NAMALWA (cell line): ENCODE results near the gene BOC.

Experiments used
- DNase-seq: peaks from one replicate; pipeline ENCODE4 v3.0.0-alpha.2; 2015; ENCODE audit warnings: low spot score

Gene BOC

DNA sequence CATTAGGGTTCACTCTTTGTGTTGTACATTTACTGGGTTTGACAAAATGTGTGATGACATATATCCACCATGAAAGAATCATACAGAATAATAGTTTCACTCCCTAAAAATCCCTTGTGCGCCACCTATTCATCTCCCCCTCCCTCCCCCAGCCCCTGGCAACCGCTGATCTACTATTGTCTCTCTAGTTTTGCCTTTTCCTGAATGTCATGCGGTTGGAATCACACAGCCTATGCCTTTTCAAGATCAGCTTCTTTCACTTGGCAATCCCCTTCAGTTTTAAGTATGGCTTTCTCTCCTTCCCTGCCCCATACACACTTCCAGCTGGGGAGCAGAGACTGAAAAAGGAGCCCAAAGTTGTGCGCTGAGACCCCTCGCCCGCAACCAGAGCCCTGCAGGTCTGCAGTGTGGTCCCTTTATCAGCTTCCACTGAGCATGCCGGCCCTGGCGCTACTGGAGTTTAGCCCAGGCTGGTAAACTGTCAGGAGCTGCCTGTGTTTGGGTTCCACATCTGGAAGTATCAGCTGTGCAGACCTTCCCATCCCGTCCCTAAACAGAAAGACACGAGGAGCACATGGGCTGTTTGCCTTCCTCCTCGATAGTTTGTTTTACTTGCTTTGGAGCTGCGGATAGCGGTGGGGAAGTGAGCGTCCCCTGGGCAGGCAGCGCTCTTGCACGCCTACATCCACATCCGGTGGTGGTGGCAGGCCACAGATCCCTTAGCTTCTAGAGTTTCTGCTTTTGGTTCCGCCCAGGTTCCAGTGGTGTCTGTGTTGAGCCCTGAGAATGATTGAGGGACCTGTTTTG, 12.3 kb downstream of the BOC start:
- DNase-seq: no peak

DNA sequence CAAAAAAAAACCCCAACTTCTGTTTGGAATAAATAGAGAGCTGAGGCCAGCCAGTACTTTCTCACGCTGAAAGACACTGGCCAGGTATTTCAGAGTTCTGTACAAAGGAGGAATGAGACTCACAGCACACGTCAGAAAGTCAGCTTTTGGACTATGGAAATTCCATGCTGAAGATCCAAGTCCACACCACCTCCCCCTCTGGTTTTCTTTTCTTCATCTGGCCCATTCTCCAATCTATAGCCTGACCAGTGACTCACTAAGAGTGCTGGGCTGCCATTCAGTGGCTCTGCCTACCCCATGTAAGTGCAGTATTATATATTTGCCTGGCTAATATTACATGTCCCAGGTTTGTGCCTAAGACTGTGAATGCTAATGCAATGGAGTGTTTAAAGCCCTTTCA, 13.9 kb downstream of the BOC start:
- DNase-seq: no peak

DNA sequence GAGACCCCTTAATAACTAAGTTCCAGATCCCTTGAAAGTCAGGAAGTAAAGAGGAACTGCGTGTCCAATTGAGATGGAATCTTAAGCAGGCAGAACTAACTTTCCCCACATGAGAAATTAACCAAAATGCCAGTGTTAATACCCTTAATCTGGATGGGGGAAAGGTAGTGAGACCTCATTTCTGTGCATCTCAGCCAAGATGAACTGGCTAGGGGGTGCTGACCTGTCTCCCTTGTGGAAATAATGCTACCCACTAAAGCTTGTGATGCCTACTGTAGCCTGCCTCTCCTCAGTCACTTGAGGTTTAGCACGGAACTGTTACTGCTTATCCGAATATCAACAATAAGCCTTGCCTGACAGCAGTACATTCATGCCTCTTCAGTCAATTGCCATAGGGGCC, 15.1 kb downstream of the BOC start:
- DNase-seq: no peak

DNA sequence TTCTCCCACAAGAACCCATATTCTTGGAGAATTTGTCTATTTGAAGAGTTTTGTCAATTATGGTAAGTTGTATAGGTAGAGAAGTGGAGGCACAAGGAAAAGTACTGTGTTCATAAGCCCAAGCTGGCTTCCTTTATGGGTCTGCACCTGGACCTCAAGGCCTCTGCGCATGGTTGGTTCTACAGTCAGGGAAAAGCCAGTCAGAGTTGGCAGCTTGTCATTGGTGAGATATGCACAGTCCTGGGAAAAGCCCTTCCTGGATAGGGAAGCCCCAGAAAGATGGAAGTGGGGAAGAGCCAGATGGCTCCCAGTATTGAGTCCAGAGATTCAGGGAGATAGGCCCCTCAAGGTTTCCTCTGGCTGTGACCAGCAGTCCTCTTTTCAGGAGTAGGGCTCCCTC, 15.8 kb downstream of the BOC start:
- DNase-seq: no peak

DNA sequence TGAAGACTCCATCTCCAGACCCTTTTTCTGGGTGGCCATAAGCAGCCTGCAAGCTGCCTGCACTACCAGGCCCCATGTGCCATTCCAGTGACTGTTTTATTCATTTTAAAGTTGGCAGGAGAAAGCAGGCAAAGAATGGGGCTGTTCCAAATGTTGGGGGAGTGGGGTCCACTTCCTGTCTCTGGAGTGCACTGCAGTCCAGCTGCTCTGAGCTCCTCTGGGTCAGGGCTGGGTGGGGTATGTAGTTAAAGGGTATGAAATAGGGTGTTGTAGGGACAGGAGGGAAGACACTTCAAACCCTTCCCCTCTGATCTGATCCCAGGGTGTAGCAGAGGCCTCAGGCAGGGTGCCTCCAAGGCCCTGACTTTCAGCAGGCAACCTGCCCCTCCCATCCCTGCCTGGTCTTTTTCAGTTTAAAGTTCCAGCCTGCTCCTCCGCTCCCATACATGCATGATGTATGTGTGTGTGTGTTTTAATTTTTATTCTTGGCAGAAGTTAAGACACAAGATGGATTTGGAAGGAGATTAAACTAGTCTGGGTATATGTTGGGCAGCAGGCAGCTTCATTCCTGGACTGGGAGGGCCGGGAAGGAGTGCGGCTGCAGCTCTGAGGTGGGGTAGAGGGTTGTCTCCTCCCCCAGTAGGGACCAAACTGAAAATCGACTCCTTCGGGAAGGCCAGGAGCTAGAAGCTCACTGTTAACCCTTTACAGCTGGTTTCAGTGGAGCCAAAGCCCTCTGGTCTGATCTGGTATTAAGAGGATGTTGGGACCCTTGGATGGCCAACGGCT, 17.3 kb downstream of the BOC start:
- DNase-seq: no peak

DNA sequence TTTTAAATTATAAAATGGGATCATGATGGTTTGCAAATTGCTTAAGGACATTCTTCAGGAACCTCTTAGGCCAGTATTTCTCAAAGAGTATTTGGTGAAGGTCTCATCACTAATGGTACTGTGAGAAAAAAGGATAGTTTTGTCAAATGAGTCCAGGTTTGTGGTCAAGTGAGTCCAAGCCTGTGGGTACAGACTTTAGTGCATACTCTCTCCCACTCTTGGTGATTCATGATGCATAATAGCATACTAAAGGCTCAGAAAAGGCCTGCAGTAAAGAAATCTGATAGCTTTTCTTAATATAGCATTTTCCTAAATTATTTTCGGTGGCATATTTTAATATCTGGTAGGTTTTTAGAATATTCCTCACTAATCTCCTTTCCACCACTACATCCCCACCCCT, 20.0 kb downstream of the BOC start:
- DNase-seq: no peak

DNA sequence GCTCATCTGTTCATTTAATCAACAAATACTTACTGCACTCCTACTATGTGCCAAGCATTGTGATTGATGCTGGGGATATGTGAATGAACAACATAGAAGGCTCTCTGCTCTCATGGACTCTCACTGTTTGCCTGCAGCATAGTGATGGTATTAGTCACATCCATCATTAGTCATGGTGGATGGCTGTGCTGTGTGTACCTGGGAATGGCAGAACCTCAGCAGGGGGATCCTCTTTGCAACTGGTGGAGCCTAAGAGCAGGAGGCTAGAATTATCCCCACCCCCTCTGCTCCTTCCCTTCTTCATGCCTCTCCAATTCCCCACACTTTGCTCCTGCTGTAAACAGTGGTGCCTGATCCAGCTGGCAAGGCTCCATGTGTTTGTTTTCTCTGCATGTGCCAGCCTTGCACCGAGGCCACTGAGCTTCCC, 20.5 kb downstream of the BOC start:
- DNase-seq: no peak

DNA sequence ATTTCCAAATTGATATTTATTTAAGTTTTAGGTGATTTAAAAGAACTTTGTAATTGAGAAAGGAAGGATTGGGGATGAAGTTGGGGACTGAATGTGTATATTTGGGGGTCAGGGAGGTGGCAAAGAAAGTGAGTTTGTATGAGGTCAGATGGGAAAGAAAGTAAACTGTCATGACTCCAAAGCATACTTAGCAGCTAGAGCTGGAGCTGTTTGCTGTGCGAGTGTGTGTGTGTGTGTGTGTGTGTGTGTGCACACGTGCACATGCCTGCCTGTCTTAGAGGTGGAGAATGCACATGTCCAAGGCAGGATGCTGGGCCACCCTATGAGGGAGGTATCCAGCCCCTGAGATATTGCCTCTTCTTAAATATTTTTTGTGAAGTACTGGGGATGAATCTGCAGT, 21.0 kb downstream of the BOC start:
- no peak for DNase-seq

DNA sequence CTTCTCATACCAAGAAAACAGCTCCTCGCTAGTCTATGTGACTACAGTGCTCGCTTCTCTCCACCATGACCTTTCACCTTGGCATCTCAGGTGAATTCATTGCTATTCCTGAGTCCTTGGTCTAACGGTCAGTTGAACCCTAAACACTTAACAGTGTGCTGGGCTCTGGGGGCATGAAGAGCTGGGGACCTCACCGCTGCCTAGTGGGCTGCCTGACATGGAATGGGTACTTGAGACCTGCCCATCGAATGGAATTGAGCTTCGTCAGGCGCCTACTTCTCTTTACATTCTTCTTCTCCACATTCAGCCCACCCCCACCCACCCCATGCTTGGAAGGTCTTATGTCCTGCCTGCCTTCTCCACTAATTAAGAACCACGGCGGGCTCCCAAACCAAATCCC, 22.1 kb downstream of the BOC start:
- DNase-seq: no peak

DNA sequence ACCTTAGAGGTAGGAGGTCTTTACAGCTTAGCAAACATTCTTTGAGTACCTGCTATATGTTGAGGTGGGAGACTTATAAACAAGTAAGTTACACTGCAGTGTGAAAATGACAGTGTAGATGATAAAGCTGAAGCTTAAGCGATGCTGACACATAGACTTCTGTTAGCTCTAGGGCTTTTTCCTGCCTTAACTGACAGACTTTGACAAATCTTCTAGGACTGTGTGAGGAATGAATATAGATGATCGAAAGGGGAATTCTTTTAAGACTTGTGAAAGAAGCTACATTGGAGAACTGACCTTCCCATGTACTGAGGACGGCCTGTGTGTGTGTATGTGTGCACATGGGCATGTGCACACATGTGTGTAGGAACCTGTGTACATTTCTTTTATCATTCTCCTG, 22.7 kb downstream of the BOC start:
- no peak for DNase-seq

DNA sequence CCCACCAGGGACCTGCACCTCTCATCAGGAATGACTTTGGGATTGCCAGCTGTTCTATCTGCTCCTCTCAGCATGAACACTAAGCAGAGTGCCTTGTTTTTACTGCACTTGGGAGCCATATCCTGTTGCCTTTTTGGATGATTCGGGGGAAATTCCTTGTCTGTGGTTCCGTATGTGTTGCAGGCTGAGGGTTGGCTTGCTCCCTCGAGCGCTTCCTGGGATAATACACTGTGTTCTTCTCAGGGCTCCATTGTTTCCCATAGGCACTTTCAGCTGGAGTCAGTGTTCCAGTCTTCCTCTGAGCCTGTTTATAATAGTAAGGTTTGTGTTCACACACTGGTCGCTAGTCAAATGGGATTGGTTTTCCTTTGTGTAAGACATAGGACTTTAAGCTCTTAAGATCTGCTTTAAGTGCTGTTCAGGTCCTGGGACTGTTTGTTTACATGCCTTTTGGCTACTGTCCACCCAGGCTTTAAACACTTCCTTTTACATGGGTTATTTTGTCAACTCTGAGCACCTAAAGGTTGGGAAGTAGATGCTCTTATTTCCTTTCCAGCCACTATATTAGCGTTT, 23.4 kb downstream of the BOC start:
- no peak for DNase-seq

DNA sequence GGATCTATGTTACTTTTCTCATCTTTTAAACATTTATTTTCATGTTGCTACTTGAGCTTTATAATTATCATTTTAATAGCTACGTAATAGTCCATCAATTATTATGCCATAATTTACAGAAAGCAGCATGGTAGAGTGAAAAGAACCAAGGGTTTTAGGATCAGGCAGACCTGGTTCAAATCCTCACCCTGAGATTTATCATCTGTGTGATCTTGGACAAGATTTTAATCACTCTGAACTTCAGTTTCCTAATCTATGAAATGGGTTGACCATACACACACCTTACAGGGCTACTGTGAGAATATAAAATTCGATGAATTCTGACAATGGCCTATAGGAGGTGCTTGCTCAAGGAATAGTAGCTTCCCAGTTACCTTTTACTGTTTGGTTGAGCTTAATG, 27.1 kb downstream of the BOC start:
- DNase-seq: peak; percentile 3

DNA sequence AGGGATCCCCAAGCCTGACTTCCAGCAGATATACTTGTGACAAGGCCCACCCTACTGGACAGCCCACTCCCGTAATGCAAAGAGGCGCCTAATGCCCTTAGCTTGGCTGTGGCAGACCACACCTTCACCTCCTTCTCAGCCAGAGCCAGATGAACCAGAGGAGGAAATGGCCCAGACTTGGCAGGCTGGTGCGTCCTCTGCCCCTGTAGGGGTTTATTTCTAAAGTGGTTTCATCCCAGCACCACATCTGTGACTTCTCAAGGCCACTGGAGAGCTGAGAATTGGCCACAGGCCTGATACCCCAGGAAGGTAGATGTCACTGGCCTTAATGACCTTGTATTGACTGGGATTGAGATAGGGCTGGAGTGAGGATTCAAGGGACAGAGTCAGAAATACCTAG, 29.5 kb downstream of the BOC start:
- no peak for DNase-seq

DNA sequence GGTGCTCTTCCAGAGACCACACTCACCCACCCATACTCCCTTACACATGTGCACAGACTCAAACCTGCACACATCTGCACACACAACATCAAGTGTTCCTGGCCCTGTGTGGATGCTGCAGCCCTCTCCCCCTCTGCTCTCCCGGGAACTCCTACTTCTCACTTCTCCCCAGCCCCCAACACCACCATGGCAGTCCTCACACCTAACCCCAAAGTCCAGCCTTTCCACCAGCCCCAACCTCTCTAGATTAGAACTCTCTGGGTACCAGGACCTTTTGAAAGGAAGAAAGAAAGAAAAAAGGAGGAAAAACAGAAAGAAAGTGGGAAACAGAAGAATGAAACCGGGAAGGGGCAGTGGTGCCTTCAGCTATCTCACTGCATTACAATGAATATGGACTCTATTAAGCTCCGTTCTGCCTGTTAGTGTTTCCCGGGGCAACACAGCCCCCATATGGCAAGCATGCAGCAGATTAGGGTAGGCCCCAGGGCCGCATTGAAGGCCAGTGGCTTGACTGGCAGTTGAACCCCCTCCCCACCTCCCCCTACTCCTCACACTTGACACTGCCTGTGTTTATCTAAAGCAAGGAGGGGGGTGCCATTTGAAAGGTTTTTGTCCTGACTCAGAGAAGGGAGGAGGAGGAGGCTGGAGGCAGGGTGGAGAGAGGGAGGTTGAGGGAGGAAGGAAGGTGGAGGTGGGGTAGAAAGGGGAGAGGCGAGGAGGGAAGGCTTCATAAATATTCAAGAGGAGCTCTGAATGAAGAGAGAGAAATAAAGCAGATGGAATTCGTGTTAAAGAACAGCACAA, 30.1 kb downstream of the BOC start:
- no peak for DNase-seq

DNA sequence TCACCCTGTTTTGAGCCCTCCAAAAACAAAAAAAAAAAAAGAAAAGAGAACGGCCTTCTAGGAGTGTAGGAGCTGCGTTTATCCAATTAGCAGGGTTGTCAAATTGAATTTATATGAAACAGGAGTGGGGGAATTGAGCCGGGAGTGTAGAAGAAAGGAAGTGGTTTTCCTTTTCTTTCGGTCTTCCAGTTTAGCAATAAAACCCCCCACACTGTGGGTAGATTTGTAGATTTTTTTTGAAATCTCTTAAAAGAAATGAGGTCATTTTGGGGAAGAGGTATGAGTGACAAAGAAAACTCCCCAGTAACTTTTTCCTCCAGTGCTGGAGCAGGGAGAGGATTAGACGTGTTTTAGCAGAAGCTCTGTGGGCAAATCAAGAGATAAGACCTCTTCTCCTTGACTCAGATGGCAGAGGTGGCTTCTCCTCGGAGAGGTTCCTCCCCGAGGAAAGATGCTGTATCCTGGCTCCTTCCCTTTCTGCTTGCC, 30.8 kb downstream of the BOC start:
- DNase-seq: no peak

DNA sequence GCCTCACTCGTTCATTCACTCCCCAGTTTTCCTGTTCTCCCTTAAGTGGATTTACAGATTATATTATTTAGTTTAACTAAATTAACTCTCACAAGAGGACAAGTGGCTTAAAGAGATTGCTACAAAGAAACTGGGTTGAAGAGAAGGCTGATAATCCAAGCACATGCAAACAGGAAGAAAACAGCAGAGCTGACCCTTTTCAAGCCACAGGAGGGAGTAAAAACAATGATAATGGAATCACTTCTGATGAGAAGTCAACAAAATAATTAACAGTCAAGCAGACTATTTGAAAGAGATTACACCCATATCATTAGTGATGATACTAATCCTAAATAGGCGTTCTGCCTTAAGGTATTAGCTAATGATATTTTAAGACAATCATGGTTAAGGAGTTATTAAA, 31.7 kb downstream of the BOC start:
- no peak for DNase-seq

DNA sequence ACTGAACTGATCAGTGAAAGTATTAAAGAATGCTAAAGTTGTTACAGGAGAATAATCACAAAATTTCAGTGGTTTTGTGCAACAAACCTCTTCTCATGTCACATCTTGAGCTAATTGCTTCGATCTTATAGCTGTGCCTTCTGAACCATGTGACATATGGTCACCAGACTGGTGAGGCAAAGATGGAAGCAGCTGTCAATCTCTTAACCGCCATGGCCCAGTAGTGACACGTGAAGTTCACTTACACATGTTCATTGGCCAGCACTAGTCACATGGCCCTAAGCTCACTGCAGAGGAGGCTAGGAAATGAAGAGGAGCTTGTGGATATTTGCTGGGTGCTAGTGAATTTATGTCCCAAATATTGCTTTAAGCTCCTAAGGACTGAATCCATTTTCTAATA, 32.5 kb downstream of the BOC start:
- DNase-seq: peak; percentile 2

DNA sequence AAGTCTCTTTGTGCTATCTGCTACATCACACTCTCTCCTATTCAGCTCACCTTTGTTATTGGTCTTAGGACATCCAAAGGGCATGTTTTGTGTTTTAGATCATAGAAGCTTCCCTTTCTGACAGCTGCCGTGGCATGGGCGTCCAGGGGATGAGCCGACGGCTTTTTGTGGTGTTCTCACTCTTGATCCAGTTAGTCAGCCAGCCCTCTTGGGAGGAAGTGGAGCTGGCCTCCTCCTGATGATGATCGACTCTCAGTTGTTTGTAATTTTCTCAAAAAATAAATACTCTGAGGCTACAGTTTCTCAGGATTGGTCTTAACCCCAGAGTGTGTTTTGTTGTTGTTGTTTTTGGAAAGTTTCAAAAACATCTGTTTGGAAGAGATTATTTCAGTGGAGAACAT, 34.4 kb downstream of the BOC start:
- DNase-seq: no peak

DNA sequence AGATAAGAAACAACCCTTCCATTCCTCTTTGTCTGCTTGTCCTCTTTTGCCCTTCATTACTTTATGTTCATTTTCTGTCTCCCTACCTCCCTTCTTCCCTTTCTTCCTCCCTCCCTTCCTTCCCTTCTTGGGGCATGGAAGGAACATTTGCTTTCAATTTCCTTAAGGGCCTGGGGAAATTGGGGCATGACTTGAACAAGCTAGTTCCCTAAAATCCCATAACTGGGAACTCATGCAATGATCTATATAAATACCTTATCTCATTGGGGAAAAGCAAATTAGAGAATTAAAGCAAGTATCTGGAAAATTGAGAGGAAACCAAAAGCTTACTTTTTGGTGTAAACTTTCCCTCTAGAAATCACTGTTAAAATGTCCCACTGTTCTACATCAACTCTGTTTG, 35.7 kb downstream of the BOC start:
- DNase-seq: no peak

DNA sequence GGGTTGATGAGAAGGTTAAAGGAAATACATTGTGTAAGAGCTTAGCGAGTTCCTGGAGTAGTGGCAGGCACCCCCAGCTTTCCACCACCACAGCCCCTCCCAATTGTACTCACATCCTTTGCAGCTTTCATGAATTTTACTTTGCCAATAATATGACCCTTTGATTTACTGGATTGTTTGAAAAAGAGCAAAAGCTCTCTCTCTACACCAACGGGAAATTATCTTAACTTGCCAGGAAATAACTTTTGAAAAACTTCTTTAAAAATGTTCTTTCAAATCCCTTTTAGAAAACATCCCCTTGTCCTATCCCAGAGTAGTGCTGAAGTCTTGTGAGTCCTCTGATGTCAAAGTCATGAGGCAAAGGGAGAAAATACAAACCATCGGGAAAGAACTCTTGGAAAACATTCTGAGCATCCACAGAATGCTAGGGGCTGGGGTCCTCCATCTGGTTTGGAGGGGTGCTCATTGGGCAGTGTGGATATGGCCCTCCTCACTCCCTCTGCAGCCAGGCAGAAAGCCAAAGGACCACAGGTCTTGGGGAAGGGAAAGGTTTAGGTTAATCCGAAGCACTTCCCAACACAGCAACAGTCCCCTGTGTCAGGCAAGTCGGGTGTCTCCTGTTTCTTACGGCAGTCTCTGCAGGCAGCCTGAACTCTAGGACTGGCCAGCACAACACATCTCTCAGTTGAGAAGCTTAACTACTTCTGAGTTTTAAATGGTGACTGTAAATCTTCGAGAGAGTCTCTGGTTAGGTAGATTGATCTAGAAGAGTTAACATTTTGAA, 36.5 kb downstream of the BOC start:
- DNase-seq: no peak

DNA sequence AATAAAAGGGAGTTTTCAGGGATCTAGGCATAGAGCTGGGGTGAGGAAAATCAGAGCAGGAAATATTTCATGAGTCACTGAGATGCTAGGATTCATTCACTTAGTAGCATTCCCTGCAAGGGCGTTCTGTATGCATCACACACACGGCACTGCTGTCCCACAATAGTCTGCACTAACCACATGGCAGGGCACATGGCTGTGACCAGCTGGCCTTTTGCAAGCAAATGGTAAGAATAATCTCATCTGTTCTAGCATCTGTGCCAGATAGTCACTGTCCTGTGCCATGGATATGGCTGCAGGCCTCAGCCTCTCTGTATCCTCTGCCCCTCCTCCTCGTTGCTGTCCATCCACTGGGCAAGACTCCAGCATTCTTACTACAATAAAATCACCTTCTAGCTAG, 37.8 kb downstream of the BOC start:
- DNase-seq: no peak

DNA sequence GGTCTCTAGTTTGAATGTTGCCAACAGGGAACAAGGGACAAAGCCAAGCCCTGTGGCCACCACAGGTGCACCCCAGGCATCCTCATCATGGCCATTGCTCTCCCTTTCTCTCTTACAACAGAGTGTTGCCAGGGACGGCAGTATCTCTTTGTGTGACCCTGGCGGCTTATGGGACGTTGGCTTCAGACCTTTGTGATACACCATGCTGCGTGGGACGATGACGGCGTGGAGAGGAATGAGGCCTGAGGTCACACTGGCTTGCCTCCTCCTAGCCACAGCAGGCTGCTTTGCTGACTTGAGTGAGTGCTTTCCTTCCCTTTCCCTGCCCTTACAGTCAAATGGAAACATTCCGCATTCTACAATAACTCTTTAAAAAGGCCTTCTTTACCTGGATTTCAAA, 38.2 kb downstream of the BOC start:
- no peak for DNase-seq
